ENCODE results near the gene PXN.
"Not testable (repeated sequence)": the region's sequence is repeated elsewhere in the genome, so short reads cannot be mapped to it uniquely, and the experiment has no call there.

DNA sequence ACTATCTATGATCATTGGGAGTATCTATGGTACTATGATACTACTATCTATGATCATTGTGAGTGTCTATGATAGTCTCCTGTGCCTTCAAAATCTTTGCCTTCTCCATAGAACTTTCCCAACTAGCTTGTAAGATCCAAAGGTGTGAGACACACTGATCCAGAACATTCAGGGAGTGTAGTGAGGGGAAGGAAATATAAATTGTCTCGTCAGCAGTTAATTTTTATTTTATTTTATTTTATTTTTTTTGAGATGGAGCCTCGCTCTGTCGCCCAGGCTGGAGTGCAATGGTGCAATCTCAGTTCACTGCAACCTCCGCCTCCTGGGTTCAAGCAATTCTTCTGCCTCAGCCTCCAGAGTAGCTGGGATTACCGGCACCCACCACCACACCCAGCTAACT lies 58.7 kb downstream of the PXN start:
- TF ChIP-seq, protein P1, sequence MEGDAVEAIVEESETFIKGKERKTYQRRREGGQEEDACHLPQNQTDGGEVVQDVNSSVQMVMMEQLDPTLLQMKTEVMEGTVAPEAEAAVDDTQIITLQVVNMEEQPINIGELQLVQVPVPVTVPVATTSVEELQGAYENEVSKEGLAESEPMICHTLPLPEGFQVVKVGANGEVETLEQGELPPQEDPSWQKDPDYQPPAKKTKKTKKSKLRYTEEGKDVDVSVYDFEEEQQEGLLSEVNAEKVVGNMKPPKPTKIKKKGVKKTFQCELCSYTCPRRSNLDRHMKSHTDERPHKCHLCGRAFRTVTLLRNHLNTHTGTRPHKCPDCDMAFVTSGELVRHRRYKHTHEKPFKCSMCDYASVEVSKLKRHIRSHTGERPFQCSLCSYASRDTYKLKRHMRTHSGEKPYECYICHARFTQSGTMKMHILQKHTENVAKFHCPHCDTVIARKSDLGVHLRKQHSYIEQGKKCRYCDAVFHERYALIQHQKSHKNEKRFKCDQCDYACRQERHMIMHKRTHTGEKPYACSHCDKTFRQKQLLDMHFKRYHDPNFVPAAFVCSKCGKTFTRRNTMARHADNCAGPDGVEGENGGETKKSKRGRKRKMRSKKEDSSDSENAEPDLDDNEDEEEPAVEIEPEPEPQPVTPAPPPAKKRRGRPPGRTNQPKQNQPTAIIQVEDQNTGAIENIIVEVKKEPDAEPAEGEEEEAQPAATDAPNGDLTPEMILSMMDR (IDR thresholded peaks at IDR 0.05): not testable (repeated sequence)
- not testable (repeated sequence) for TF ChIP-seq POLR2A (IDR thresholded peaks at IDR 0.05)
